COLO668 (cell line): ENCODE measurements around the gene SMPDL3A.

Experiments used
- DNase-seq: peaks from one replicate; lab custom pipeline; 2025; ENCODE audit not compliant: unreplicated experiment; lab: John Stamatoyannopoulos, UW

Gene SMPDL3A

DNA sequence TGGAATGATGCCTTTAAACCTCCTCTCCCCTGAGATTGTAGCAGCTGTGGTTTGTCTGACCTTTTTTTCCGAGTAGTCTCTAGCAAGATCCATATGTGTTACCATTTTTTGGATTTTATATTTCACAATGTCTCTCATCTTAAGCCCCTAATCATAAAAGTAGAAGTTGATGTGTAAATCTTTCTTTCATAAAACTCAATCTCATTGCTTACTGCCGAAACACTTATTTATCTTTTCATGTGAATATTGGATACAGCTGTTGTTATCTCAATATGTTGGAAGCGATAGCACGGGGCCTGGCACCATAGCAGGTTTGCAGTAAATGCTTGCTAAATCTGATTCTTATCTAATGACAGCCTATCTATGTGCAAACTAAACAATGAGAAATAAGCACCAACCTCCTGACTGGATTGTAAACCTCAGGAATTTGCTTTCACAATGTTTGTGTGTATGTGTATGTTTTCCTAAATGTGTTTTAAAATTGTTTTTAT lies 14.2 kb downstream of the SMPDL3A start:
- DNase-seq, result no peak

DNA sequence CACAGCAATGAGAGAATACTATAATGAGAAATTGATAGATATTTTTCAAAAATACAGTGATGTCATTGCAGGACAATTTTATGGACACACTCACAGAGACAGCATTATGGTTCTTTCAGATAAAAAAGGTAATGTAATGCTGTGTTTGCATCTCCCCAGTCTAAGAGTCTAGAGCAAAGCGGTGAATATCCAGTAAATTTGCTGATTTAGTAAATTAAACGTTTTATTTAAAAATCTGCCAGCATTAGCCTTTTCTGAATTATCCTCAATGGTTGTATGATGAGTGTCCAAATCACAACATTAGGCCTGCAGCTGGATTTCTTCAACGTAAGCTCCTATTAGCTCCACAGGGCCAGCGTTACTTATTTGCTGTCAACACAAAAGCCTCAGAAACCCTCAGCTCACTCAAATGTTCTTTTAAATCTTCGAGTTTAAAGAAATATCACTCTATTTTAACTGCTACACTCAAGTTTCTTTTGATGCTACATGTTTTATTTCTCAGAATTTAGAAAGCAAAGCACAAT lies 16.0 kb downstream of the SMPDL3A start:
- DNase-seq, result no peak

DNA sequence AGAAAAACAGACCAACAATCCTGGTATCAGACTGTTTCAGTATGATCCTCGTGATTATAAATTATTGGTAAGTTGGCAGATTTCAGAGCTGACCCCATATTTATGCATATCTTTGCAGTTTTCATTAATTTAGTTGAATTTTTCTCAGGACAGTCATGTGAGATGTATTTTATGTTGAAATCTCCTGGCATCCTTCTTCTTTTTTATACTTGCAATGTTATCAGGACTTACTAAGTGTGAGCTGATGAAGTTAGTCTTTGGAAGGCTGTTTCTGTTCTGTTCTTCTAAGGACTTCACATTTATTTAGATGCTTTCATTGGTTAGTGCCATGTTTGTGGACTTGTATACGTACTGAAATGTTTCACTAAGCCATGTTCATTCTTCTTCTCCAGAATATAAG lies 17.2 kb downstream of the SMPDL3A start:
- no peak for DNase-seq

DNA sequence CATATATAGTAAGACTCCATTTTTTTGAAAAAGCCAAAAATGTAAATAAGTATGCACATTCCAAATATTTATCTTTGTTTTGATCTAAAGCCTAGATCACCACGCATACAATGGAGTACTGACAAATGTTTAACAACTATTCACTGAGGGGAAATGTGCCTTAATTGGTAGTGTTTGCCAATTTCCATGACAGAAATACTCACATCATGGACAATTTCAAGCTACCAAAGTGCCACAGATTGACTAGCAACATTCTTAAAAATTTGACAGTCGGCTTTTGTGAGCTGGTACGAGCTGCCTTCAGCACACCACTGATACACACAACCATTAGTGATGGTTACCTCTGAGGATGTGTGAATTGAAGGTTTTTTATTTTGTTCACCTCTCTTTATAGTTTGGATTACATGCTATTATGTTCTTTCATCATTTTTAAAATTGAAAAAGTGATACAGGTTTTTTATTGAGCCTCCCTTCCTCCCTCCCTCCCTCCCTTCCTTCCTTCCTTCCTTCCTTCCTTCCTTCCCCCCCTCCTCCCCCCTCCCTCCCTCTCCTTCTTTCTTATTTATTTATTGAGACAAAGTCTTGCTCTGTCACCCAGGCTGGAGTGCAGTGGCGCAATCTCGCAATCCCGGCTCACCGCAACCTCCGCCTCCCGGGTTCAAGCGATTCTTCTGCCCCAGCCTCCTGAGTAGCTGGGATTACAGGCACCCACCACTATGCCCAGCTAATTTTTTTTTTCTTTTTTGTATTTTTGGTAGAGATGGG lies 19.2 kb downstream of the SMPDL3A start:
- DNase-seq, result no peak

DNA sequence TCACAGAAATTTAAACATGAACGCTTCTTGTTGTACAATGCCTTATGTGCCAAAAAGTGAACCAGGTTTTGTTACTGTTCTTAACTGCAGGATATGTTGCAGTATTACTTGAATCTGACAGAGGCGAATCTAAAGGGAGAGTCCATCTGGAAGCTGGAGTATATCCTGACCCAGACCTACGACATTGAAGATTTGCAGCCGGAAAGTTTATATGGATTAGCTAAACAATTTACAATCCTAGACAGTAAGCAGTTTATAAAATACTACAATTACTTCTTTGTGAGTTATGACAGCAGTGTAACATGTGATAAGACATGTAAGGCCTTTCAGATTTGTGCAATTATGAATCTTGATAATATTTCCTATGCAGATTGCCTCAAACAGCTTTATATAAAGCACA lies 19.9 kb downstream of the SMPDL3A start:
- no peak for DNase-seq

DNA sequence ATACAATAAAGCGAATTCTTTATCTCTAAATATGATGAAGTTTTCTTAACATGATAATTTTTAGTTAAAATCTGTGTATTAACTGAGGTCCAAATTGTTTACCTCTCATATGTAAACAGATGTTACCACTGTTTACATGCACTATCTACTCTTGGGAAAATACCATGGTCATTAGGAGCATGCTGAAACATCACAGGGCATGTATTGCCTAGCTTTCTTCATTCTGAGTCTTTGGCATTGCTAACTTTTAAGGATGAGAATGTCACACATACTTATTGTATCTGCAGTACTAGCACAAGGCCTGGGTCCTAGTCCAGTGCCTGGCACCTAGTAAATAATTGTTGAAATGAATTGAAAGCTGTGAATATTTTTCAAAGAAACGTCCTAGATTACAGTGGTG lies 20.6 kb downstream of the SMPDL3A start:
- DNase-seq, result no peak

DNA sequence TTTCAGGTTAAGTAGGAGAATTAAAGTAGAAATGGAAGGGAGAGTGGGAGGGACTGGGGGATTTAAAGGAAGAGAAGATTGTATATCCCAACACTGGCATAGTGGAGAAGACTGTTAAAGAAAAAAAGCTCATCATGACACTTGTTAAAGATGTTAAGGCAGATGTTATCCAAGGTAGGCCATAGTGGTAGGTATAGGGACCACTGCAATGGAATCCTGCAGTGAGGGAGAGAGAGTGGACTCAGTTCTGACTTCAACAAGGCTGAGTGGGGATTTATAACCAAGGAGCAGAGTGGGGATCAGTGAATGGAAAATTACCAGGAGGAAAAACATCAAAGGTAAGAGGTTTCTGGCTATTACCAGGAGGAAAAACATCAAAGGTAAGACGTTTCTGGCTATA lies 21.1 kb downstream of the SMPDL3A start:
- no peak for DNase-seq

DNA sequence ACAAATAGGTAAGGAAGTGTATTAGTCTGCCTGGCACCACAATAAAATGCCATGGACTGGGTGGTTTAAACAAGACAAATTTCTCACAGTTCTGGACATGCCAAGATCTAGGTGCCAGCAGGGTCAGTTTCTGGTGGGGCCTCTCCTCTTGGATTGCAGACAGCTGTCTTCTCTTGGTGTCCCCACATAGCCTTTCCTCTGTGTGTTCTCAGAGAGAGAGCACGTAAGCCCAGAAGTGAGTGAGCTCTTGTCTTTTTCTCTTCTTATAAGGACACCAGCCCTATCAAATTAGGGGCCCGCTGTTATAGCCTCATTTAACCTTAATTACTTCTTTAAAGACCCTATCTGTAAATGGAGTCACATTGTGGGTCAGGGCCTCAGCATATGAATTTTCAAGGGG lies 28.3 kb downstream of the SMPDL3A start:
- no peak for DNase-seq

DNA sequence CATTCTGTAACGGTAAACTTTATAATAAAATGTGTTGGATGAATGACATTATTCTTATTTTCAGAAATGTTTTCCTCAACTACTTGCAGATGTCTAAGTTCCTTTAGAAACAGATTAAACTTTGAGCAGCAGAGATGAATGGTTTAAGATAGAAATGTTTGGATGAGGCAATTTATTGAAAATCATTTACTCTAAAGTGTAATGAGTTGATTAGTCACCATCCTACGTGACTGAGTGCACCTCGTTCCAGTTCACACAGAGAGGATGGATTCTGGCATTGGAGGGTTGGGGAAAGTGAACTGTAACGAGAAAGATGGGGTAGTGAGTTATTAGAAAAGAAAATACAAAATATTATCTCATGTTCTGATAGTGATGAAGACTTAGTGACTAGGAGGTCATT lies 28.7 kb downstream of the SMPDL3A start:
- DNase-seq, result no peak

DNA sequence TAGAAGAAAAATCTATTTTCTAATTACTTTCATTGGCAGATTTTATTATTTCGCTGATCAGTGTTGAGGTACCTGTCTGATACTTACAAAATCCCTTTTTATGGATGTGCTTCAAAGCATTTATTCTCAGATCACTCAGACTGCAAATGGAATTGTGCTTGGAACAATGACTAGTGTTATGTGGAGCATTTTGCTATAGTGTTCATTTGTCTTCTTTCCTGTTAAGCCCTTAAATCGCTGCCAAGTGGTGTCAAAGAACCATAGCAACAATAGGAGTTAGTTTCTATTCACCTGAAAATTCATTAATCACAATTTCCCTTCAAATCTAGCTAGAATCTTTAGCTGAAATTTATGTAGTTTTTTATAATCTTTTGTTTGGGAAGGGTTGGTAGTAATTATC lies 29.8 kb downstream of the SMPDL3A start:
- no peak for DNase-seq

DNA sequence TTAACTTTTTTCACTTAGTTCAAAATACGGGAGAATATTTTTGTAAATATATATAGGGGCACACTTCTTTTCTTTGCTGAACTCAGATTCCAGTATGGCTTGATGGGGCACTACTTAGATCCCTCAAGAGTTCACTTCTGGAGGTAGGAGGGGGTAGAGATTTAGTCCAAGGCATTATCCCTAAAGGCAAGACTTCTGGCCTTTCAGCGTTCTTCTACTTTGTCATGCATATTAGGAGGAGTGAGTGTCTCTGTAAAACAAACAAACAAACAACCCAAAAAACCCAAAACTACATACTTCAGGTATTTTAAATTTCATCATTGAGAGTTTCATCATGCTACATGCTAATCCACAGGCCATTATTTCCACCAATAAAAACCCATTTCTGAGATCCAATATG lies 32.0 kb downstream of the SMPDL3A start:
- DNase-seq, result no peak

DNA sequence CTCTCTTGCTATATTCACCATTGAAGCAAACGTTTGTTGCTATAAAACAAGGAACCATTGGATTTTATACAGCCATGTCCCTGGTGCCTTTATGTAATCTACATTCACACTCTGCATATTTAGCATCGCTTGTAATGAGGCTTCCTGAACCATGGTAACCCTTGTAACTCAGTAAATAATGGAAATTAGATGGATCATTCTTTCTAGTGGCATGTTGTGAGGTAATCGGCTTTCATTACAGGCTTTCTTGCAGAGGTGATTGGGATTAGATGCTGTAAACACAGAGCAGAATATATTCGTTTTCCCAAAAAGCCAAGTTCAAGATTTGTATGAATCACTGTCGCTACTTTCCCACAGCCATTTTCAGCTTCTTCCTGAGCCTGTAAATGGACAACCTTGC lies 36.1 kb downstream of the SMPDL3A start:
- no peak for DNase-seq

DNA sequence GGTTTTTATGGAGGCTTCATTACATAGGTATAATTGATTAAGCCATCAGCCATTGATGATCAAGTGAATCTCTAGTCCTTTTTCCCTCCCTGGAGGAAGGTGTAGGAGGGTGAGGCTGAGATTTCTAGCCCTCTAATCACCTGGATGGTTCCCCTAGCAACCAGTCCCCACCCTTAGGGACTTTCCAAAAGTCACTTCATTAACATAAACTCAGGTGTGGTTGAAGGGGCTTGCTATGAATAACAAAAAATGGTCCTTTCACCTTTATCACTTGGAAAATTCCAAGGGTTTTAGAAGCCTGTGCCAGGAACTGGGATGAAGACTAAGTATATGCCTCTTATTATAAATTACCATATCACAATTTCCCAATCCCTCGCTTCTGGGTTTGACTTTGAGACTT lies 40.4 kb downstream of the SMPDL3A start:
- no peak for DNase-seq

DNA sequence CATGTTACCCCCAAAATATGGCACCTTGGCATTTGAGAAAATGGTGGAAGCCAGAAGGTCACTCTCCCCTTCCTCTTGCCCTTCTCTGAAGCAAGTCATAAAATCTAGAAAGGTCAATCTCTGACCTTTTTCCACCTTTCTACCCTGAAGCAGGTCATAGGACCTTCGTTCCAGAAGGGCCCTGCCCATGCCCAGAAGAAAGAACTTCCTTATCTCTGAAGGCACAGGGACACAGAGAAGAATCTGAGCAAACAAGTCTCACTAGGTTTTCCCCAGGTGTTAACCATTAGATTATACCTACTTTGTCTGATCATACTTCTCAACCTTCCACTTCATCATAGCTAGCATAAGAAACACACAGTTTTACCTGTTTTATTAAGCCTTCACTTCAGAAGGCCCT lies 42.5 kb downstream of the SMPDL3A start:
- DNase-seq, result no peak

DNA sequence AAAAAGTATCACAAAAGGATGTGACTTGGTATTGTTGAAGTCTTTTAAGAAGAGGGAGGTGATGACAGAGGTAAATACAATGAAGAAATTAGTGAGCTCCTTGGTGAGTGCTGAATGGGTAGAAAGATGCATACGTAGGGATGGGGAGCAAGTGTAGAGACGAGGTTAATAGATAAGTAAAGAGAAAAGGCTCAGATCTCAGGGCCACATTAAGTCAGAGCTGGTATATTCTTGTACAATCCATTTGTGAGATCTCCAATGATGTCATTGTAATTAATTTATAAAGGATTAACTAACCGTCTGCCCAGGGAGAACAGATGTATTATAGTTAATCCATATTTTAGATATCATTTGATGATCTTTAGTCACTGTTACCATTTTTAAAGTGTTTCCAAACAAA lies 43.4 kb downstream of the SMPDL3A start:
- DNase-seq, result no peak

DNA sequence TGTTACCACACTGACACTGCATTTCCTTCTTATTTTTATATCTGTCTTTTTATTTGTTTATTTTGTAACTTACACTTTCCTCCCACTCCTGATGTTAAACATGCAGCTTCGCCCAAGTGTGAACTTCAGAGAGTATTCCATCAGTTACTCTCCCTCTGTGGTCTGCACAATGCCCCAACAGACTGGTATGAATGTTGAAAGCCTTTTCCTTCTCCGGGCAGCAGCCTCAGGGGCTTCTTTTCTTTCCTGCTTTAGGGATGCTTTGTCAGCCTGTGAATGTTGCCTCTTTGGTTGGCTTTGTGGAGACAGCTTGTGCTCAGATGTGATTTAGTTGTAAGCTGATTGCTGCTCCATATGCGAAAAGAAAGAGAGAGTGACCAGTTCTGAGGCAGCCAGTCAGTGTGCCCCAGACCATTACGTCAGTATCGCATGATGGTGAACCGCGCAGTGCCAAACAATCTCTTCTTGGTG lies 44.0 kb downstream of the SMPDL3A start:
- peak; percentile 7 for DNase-seq

DNA sequence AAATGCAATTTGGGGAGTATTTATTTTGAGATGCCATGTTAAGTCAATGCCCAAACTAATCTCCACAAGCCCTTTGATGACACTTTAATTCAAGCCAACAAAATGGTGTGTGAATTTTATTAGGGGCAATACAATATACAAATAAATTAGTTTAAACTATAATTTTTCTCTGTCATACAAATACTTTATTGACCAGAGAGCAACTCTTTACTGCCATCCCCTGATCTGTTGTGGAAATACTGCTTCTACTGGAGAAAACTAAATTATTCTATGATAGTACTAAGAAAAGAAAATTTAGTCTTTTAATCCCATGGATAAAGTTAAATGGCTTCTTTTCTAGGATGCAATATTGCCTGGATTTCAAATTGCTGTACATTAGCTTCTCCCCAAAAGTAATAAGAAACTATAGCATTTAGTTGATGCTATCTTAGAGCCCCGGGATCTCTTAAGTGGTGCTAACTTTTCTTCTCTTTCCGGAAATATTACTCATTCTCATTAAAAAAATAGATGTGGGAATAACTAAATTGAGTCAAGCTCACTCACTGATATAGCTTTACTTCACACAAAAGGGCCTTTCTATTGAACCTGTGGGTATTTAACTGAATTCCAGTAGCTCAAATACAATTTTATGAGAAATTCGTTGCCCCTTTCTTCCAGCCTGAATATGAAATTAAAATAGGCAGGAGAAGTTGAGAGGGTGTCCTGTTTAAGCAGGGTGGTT lies 49.2 kb downstream of the SMPDL3A start:
- DNase-seq, result no peak

DNA sequence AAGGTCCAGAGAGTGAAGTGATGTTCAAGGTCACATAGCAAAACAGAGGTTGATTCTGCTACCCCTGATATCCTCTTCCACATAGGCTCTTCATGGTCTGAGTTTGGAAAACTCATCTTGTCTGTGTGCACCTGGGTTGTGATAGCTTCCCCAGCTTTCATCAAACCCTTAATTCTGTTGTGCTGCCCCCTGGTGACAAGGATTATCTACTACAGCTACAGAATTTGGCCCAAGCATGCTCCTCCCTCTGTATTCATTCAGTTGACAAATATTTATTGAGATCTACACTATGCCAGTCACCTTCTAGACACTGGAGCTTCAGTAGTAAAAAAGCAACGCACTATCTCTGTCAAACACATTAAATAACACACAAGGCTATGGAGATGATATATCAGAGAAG lies 50.4 kb downstream of the SMPDL3A start:
- peak; percentile 58 for DNase-seq

DNA sequence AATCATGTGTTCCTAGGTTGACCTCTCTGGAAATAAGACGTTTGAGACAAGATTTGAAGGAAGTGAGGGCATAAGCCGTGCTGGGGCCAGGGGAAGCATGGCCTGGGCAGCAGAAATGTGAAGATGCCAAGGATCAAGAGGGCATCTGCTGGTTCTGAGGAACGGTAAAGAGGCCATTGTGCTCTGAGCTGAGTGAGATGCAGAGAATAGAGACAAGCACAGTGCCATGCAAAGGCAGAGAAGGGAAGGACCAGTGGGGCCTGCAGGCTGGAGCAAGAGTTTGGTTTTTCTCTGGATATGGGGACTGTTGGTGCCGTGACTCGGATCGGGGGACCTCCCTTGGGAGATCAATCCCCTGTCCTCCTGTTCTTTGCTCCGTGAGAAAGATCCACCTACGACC lies 50.8 kb downstream of the SMPDL3A start:
- no peak for DNase-seq

DNA sequence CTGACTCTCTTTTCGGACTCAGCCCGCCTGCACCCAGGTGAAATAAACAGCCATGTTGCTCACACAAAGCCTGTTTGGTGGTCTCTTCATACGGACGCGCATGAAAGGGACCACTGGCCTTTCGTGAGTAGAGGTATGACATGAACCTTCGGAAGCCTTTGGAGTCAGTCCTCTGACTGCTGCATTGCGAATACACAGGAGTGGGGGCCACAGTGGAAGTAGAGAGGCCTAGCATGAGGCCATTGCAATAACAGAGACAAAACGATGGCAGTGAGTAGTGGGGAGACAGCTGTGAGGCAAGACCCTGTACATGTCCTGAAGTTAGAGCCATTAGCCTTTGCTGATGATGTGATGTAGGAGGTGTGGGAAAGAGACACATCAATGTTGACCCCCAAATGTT lies 56.4 kb downstream of the SMPDL3A start:
- no peak for DNase-seq

DNA sequence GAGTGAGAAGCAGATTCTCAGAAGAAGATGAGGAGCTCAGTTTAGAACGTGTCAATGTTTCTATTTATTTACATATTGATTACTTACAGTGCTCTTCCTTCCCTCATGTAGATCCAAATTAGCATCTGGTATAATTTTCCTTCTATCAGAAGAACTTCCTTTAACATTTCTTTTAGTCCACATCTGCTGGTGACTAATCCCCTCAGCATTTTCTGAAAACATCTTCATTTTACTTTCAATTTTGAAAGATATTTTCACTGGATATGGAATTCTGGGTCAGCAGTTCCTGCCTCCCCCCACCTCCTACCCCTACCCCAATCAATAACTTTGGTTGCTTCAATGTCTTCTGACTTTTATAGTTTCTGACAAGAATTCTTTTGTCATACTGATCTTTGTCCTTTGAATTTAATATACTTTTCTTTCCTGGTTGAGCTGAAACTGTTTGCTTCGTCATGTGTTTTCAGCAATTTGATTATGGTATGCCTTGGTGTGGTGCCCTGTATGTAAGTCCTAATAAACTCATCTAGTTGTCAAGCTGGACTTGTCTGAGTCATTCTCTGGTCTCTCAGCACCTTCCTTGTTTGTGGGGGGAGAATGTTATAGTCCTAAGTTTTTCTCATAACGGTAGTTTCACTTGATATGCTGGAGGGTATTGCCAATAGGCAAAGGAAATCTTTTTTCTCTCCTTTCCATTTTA lies 57.0 kb downstream of the SMPDL3A start:
- DNase-seq, result no peak
